D721Med (cell line): Measurements from ENCODE around the gene LRIF1.

Experiments
- DNase-seq: peaks from one replicate; pipeline ENCODE4 v3.0.0; 2011; ENCODE audit warnings: low spot score; ENCODE audit not compliant: insufficient read length
- FAIRE-seq: peaks from 2 replicates; lab custom pipeline; 2011; peaks lifted over from hg19 to GRCh38; lab: Jason Lieb, UNC
- CTCF ChIP-seq: IDR thresholded peaks from 2 replicates; pipeline ENCODE4 v1.5.1; 2012; ENCODE audit warnings: mild to moderate bottlenecking, control low read depth; ENCODE audit not compliant: insufficient read depth; ENCODE audit errors: missing control alignments

The LRIF1 gene

DNA sequence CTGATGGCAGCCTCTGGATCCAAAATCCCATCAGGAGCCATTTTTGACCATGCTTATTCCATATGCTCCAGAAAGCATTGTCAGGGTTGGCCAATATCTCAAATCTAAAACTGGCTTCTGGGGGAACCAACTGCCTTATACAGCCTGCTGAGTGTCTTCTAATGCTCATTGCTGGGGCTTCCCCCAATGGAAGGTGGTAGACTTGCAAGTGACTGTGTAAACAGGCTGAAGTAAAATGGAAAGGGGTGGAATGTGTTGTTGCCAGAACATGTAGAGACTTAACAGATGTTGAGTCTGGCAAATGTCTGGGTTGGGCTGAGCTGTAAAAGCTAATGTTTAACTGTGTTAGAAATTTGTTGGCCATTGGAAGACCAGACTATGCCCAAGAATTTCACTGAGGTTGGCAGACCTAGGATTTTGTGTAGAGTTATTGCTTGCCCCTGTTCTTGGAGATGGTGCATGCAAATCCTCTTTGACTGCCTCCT is 22.7 kb upstream of the LRIF1 start:
- DNase-seq (no peak), FAIRE-seq (no peak)
- TF ChIP-seq CTCF = no peak

- FAIRE-seq = no peak
- TF ChIP-seq CTCF = no peak
- DNase-seq = no peak
These were observed 18.6 kb upstream of the LRIF1 start for GRCh38 chr1:110982320-110982719.

DNA sequence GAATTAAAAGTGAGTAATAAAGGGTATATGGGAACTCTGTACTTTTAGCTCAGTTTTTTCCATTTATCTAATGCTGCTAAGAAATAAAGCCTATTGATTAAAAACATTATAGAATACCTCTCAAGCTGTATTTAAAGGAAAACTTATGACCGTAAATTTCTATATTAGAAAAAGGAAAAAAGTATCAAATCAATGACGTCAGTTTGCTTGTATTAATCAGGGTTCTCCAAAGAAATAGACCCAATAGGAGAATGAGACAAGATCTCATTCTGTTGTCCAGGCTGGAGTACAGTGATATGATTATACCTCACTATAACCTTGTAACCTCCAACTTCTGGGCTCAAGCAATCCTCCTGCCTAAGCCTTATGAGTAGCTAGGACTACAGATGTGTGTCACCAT is 15.4 kb upstream of the LRIF1 start:
- FAIRE-seq (no peak), DNase-seq (no peak)
- TF ChIP-seq CTCF = no peak

DNA sequence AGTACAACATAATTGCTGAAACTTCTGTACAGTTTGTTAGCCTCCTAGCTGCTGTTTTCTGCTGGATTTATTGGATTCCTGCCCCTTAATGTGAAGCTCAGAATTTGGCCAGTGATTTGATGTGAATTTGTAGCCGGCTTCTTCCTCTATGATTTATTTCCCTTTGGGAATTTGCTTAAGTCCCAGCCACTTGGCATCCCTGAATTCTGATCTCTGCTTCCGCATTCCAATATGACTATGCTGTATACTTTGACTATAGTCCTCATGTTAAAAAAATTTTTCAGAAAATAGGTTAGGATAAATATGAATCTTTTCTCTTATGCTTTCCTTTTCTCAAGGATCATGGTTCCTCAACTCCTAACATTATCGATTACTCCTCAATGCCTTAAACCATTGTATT is 12.4 kb upstream of the LRIF1 start:
- no peak for FAIRE-seq
- TF ChIP-seq CTCF = no peak

GRCh38 chr1:110975265-110975664 is 11.5 kb upstream of the LRIF1 start:
- no peak for TF ChIP-seq CTCF
- FAIRE-seq (no peak), DNase-seq (no peak)

More for the DNA sequence above, 12.4 kb upstream of the LRIF1 start:
- DNase-seq = no peak

- DNase-seq (no peak), FAIRE-seq (no peak)
- TF ChIP-seq CTCF = no peak
These were observed 3.5 kb upstream of the LRIF1 start for GRCh38 chr1:110967256-110967655.

DNA sequence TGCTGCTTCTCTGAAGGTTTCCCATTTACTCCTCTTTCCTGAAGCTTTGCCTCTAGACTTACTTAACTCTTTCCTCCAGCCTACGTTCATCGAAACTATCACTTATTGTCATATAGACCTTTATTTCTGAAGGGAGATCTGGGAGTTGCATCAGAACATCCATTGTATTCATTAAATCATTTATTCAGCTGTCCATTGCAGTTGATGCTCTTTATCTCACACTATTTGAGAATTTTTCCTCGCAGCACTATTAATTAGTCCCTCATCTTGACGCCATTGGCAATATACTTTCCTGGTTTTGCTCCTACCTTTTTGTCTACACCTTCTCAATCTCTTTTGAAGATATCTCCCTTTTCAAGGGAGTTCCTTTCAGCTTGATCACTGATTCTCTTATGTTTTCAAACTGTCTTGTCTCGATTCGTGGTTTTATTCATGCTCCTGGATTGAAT is 757 bp upstream of the LRIF1 start:
- TF ChIP-seq CTCF = no peak
- FAIRE-seq (no peak), DNase-seq (no peak)
